Amniotic epithelial cell (primary cell): ENCODE measurements around the gene SRPRB.
"Not testable (repeated sequence)": the region's sequence is repeated elsewhere in the genome, so short reads cannot be mapped to it uniquely, and the experiment has no call there.

Experiments
- DNase-seq: peaks from one replicate; pipeline ENCODE4 v3.0.0-alpha.2; 2010; ENCODE audit warnings: low read depth

SRPRB gene

GRCh38 chr3:133777807-133778568 lies 27.6 kb upstream of the SRPRB start:
- no peak for DNase-seq

GRCh38 chr3:133779626-133780203 lies 25.9 kb upstream of the SRPRB start:
- DNase-seq: no peak

GRCh38 chr3:133780756-133781155 lies 24.9 kb upstream of the SRPRB start:
- DNase-seq: not testable (repeated sequence)

GRCh38 chr3:133781570-133781969 lies 24.0 kb upstream of the SRPRB start:
- DNase-seq: no peak

GRCh38 chr3:133782454-133782853 lies 23.2 kb upstream of the SRPRB start:
- no peak for DNase-seq

- no peak for DNase-seq
Measured at GRCh38 chr3:133783762-133784161, 21.9 kb upstream of the SRPRB start.

- DNase-seq: no peak
Measured at GRCh38 chr3:133788024-133788423, 17.6 kb upstream of the SRPRB start.

GRCh38 chr3:133792171-133792763 lies 13.3 kb upstream of the SRPRB start:
- peak; percentile 10 for DNase-seq

- DNase-seq: peak; percentile 40
Measured at GRCh38 chr3:133797396-133798105, 8.1 kb upstream of the SRPRB start.

- DNase-seq: peak; percentile 52
Measured at GRCh38 chr3:133799794-133800585, 5.6 kb upstream of the SRPRB start.

- no peak for DNase-seq
Measured at GRCh38 chr3:133803469-133803868, 2.1 kb upstream of the SRPRB start.

- no peak for DNase-seq
Measured at GRCh38 chr3:133804896-133805295, 719 bp upstream of the SRPRB start.

- no peak for DNase-seq
Measured at GRCh38 chr3:133805384-133805701, 272 bp upstream of the SRPRB start.

- DNase-seq: no peak
Measured at GRCh38 chr3:133812872-133813271, 7.3 kb downstream of the SRPRB start.

- DNase-seq: no peak
Measured at GRCh38 chr3:133815386-133815785, 9.8 kb downstream of the SRPRB start.

- DNase-seq: no peak
Measured at GRCh38 chr3:133820129-133820528, 14.5 kb downstream of the SRPRB start.

GRCh38 chr3:133820889-133821675 lies 15.5 kb downstream of the SRPRB start:
- no peak for DNase-seq

GRCh38 chr3:133821767-133822638 lies 16.4 kb downstream of the SRPRB start:
- DNase-seq: peak; percentile 82

GRCh38 chr3:133824961-133825485 lies 19.4 kb downstream of the SRPRB start:
- no peak for DNase-seq
